GM12878 (cell line): Measurements from ENCODE around the gene HDAC9. TPM values are rescaled to one million over a fixed set of nuclear protein-coding genes. Genes with fewer than 3 reads are reported as not detected.
A peak's percentile ranks its signal among the peaks of the same experiment; 100 is the strongest.

ENCODE experiments used
- ATAC-seq: fragments of 200-7000 bp; cut with Tn5 transposase; 3 replicates; pipeline ENCODE4 v1.9.1; 2020; ENCODE audit warnings: mild to moderate bottlenecking, moderate library complexity
- BruUV-seq: library from RNA; stranded (reverse); fragments of 400-500 nt; replicated peaks from 2 replicates; lab custom pipeline; 2021; lab: Mats Ljungman, UMichigan
- CTCF ChIA-PET: fragments of 300-600 bp; sonication (Branson Sonifier 250); formaldehyde crosslinking; extraction: SDS; loops from one replicate; lab custom pipeline; 2021; ENCODE audit warnings: inconsistent platforms; lab: Yijun Ruan, JAX
- POLR2A ChIA-PET: fragments of 350-600 bp; formaldehyde crosslinking; extraction: SDS; loops from one replicate; lab custom pipeline; 2021; ENCODE audit warnings: inconsistent platforms; lab: Charles Lee
- RAD21 ChIA-PET: fragments of 300-600 bp; sonication (Branson Sonifier 250); formaldehyde crosslinking; loops from one replicate; lab custom pipeline; 2023; ENCODE audit warnings: antibody characterized with exemption; ENCODE audit not compliant: unreplicated experiment; lab: Charles Lee
- SMC1A ChIA-PET: fragments of 300-600 bp; sonication (Branson Sonifier 250); formaldehyde crosslinking; loops from one replicate; lab custom pipeline; 2023; ENCODE audit not compliant: unreplicated experiment, uncharacterized antibody; lab: Charles Lee
- DNase-seq: peaks from one replicate; pipeline ENCODE4 v3.0.0-alpha.2; 2011; ENCODE audit warnings: low read depth, low spot score
- FAIRE-seq: peaks from 3 replicates; lab custom pipeline; 2011; peaks lifted over from hg19 to GRCh38; lab: Jason Lieb, UNC
- H2AFZ ChIP-seq: 2 replicates; pipeline ENCODE4 v1.6.0; 2011; ENCODE audit warnings: low read depth, low read length, control low read depth; ENCODE audit not compliant: control insufficient read depth
- H3K27ac ChIP-seq: 2 replicates; pipeline ENCODE4 v1.5.1; 2011; ENCODE audit warnings: control low read depth; ENCODE audit not compliant: control insufficient read depth, insufficient read depth
- H3K27me3 ChIP-seq, 2 experiments: replicated peaks in 1 of 2; 2 replicates each; pipeline versions ENCODE4 v1.6.0 to v1.6.1; 2011; ENCODE audit warnings: low read length in 1 of 2; ENCODE audit not compliant: control insufficient read depth in 2 of 2, insufficient read depth in 2 of 2
- H3K36me3 ChIP-seq, 2 experiments: 2 replicates each; pipeline ENCODE4 v1.5.1; 2011; ENCODE audit warnings: low read length in 1 of 2; ENCODE audit not compliant: control insufficient read depth in 2 of 2, insufficient read depth in 2 of 2
- H3K4me1 ChIP-seq: 2 replicates; pipeline ENCODE4 v1.6.1; 2011; ENCODE audit warnings: mild to moderate bottlenecking, low read length, moderate library complexity, mixed read lengths; ENCODE audit not compliant: control insufficient read depth, insufficient read depth
- H3K4me2 ChIP-seq: 2 replicates; pipeline ENCODE4 v1.6.0; 2011; ENCODE audit warnings: control low read depth; ENCODE audit not compliant: control insufficient read depth, insufficient read depth
- H3K4me3 ChIP-seq: fragments of 200-600 bp; sonication (generic); 2 replicates; pipeline ENCODE4 v1.5.1; 2016
- H3K79me2 ChIP-seq: 2 replicates; pipeline ENCODE4 v1.6.0; 2011; ENCODE audit warnings: low read length; ENCODE audit not compliant: control insufficient read depth, insufficient read depth
- H3K9ac ChIP-seq: 2 replicates; pipeline ENCODE4 v1.8.0; 2011; ENCODE audit warnings: low read length, control low read depth, mixed read lengths; ENCODE audit not compliant: control insufficient read depth, insufficient read depth
- H3K9me3 ChIP-seq: replicated peaks from 3 replicates; pipeline ENCODE4 v1.5.1; 2011; ENCODE audit warnings: mild to moderate bottlenecking, low read length; ENCODE audit not compliant: control insufficient read depth, insufficient read depth
- H4K20me1 ChIP-seq: 2 replicates; pipeline ENCODE4 v1.6.0; 2011; ENCODE audit not compliant: control insufficient read depth, insufficient read depth
- ATF7 ChIP-seq: fragments of 450-650 bp; IDR thresholded peaks from 2 replicates; pipeline ENCODE4 v1.6.1; 2016; ENCODE audit warnings: low read depth, mild to moderate bottlenecking
- CHD2 ChIP-seq: IDR thresholded peaks from 2 replicates; pipeline ENCODE4 v1.6.1; 2011; ENCODE audit warnings: low read depth, low read length, improper control_type of control experiment, borderline replicate concordance
- CUX1 ChIP-seq: IDR thresholded peaks from 2 replicates; pipeline ENCODE4 v1.6.1; 2012; ENCODE audit warnings: improper control_type of control experiment, low read depth, low read length; ENCODE audit not compliant: insufficient replicate concordance
- EED ChIP-seq: sonication (generic); IDR thresholded peaks from 2 replicates; pipeline ENCODE4 v1.6.1; 2016; ENCODE audit warnings: antibody characterized with exemption, low read depth
- MTA2 ChIP-seq: fragments of 450-650 bp; IDR thresholded peaks from 2 replicates; pipeline ENCODE4 v1.6.1; 2016; ENCODE audit warnings: low read depth, mild to moderate bottlenecking, moderate library complexity
- MYB ChIP-seq: fragments of 150-350 bp; IDR thresholded peaks from 2 replicates; pipeline ENCODE4 v1.6.1; 2014; ENCODE audit warnings: mild to moderate bottlenecking, low read depth, low read length, borderline replicate concordance
- NFIC ChIP-seq: IDR thresholded peaks from 2 replicates; pipeline ENCODE4 v1.6.1; 2012; ENCODE audit warnings: low read depth, mild to moderate bottlenecking, inconsistent platforms, low read length, moderate library complexity
- STAT3 ChIP-seq: IDR thresholded peaks from 2 replicates; pipeline ENCODE4 v1.6.1; 2011; ENCODE audit warnings: low read depth, low read length, improper control_type of control experiment
- TCF7 ChIP-seq: IDR thresholded peaks from 2 replicates; pipeline ENCODE4 v1.6.1; 2014; ENCODE audit warnings: antibody characterized with exemption, borderline replicate concordance
- YY1 ChIP-seq: IDR thresholded peaks from 2 replicates; pipeline ENCODE4 v1.6.1; 2011; ENCODE audit warnings: low read depth, mild to moderate bottlenecking, low read length
- ZBTB33 ChIP-seq: fragments of 450-650 bp; IDR thresholded peaks from 2 replicates; pipeline ENCODE4 v1.6.1; 2017; ENCODE audit warnings: mild to moderate bottlenecking
- in situ Hi-C: fragments of 300-500 bp; cut with MboI; formaldehyde crosslinking; loops from 9 replicates; pipeline ENCODE4 v1.14.3; 2018; ENCODE audit warnings: mixed read lengths
- intact Hi-C: fragments of 100-400 bp; cut with micrococcal nuclease; formaldehyde crosslinking; loops from one replicate; pipeline ENCODE4 v1.14.2; 2022; ENCODE audit not compliant: unreplicated experiment
- polyA plus RNA-seq, 11 experiments: library from polyadenylated mRNA; depleted of rRNA in 4 of 11; unstranded in 6 of 11; stranded (reverse) in 5 of 11; fragments of >200 nt; fragmentation: Nextera tagmentation in 4 of 11; fragmentation: Illumina TruSeq in 1 of 11; extraction: Ambion mirVana in 4 of 11; extraction: Trizol in 1 of 11; gene quantifications; 1 replicate in 1 of 11; 2 replicates in 10 of 11; pipeline versions ENCODE4 v1.2.1 to v1.2.3, GENCODE V29; 2011 to 2016; ENCODE audit warnings: inconsistent platforms in 2 of 11, missing spikeins in 2 of 11, low read depth in 1 of 11
- total RNA-seq, 4 experiments: library from RNA; depleted of rRNA in 3 of 4; stranded (reverse); fragments of >200 nt in 3 of 4; fragmentation: Illumina TruSeq in 1 of 4; extraction: Trizol in 1 of 4; gene quantifications; 2 replicates each; pipeline versions ENCODE4 v1.2.1 to v1.2.3, GENCODE V29; 2013 to 2021

HDAC9 gene
- total and polyA plus RNA-seq, 10 of the 15 experiments (the other 5 are each of a cell fraction or from before 2014, with no cell fraction given), result 0.73 to 12.8 (median 0.92) TPM

- no peak for TF ChIP-seq ZBTB33
These were observed 40.9 kb downstream of the HDAC9 start (continued) for GRCh38 chr7:18536486-18536885.

GRCh38 chr7:18538554-18539250, 43.2 kb downstream of the HDAC9 start:
- intact Hi-C loops (no loop called here), in situ Hi-C loops (no loop called here)
- Histone ChIP-seq H2AFZ (no peak overlapping the region), H3K79me2 (no peaks in the 10 kb centered on the region), H3K9ac (no peak overlapping the region), H3K27me3 (no peaks in the 10 kb centered on the region), H3K4me1 (no peaks in the 10 kb centered on the region), H3K4me2 (no peak overlapping the region), H3K27ac (no peak overlapping the region), H3K4me3 (no peak overlapping the region), H3K9me3 (no peaks in the 10 kb centered on the region), H3K36me3 (no peaks in the 10 kb centered on the region), H4K20me1 (no peaks in the 10 kb centered on the region)
- no peak for DNase-seq
- ChIA-PET CTCF (interaction anchor here (1.3 to 1.4 kb wide), 2 partner anchors 29 to 42 kb away, joined by 3 read pairs; no protein-coding TSS in a partner anchor), POLR2A (interaction anchor here (1.0 kb wide), 1 partner anchor 41 kb away, joined by 3 read pairs; no protein-coding TSS in a partner anchor), RAD21 (no interaction called here), SMC1A (interaction anchor here (0.7 to 1.5 kb wide), 4 partner anchors 20 to 64 kb away, joined by 3 to 5 read pairs (median 4); no protein-coding TSS in a partner anchor)
- BruUV-seq, result no TSS peak
- ATAC-seq, result peak; percentile 82
- no peak for FAIRE-seq
- TF ChIP-seq NFIC (peak; percentile 51), MTA2 (peak; percentile 61), EED (no peak), TCF7 (no peak), CUX1 (no peak), ATF7 (no peak), STAT3 (no peak), CHD2 (no peak), MYB (no peak), YY1 (no peak)
